ENCODE measurements around the gene SHANK3.

The SHANK3 gene

DNA sequence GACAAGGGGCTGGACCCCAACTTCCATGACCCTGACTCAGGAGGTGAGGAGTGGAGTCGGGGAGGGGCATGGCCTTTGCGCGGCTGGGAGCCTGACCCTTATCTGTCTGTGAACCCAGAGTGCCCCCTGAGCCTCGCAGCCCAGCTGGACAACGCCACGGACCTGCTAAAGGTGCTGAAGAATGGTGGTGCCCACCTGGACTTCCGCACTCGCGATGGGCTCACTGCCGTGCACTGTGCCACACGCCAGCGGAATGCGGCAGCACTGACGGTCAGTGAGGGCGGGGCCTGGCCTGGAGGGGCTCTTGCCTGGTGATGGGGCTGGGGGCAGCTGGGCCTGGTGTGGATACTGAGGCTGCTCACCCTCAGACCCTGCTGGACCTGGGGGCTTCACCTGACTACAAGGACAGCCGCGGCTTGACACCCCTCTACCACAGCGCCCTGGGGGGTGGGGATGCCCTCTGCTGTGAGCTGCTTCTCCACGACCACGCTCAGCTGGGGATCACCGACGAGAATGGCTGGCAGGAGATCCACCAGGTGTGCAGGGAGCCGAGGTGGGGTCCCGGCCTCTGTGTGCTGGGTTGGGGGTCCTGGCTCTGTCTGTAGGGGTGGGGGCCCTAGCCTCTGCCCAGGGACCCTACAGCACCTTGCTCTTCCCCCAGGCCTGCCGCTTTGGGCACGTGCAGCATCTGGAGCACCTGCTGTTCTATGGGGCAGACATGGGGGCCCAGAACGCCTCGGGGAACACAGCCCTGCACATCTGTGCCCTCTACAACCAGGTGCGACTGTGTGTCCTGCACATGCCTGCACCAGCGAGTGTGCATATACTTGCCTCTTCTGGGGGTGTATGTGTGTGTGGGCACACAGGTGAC lies 6.3 kb downstream of the SHANK3 start:
- no peak for DNase-seq

DNA sequence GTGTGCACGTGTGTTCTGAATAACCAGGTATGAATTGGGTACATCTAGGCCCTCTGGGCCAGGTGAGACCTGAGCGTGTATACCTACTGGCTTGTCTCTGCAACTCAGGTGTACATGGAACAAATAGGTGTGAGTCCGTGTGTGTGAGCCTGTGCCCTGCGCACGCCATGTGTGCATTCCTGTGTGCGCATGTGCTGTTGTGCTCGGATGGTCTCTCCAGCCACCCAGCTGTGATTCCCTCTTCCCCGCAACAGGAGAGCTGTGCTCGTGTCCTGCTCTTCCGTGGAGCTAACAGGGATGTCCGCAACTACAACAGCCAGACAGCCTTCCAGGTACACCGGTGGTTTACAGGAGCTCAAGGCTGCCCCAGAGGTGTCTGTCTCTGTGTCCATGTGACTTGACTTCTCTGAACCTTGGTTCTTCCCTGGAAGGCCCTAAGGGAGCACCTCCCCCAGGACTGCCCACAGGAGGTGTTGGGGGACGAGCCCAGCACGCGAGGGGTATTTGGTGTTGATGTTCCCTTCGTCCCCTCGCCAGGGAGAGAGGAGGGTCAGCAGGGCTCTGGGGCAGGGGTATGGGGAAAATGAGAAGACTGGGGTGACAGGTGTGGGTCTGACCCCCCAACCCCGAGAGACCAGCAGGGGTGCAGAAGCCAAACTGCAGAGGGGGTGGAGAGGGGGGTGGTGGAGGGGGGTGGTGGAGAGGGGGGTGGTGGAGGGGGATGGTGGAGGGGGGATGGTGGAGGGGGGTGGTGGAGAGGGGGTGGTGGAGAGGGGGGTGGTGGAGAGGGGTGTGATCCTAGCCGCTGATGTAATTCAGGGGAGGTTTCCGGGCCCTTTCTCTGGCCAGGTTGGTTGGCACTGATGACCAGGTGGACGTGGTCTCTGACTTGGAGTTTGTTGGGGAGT lies 10.7 kb downstream of the SHANK3 start:
- DNase-seq = no peak

DNA sequence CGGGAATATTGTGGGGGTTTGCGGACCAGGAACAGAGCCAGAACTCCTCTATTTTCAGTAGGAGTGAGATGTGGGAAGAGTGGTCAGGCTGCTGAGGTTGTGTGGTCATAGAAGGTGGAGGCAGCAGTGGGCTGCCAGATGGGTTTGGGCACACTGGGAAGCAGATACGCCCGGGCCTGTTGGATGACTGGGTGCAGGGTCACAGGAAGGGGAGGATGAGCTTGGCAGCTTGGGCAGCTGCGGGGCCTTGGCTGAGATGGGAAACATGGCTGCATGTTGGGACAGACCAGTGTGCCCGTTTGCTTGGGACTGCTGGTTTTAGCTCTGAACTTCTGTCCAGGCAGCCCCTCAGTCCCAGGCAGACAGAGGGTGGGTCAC lies 11.4 kb downstream of the SHANK3 start:
- DNase-seq = no peak

DNA sequence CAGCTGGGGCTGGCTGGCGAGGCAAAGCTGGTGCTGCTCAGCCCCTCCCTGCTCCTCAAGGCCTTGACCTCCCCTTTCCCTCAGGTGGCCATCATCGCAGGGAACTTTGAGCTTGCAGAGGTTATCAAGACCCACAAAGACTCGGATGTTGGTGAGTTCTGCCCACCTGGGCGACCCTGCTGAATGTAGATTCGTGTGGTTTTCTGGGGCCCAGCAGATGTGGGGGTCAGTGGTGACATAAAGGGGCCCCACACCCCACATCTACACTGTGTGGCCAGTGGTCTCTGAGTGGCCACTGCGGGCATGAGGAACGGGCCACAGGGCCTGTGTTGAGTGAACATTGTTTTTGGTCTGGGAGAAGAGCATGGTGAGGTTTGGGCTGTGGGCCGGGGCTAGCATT lies 11.9 kb downstream of the SHANK3 start:
- no peak for DNase-seq

DNA sequence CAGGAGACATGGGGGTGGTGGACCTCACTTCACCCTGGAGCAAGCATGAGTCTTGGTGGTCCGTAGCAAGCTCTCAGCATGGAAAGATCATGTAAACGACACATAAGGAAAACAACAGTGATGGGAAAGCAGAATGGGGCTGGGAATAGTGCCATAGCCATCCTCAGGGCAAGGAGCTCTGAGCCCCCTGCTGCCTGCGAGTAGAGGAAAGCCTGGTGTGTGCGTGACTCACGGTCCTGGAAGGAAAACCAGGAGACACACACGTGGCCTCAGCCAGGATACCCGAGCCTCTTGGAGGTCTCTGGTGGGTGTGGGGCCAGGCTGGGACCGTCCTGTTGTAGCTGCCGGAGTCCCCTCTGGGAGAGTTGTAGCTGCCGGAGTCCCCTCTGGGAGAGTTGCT lies 12.4 kb downstream of the SHANK3 start:
- DNase-seq = no peak

DNA sequence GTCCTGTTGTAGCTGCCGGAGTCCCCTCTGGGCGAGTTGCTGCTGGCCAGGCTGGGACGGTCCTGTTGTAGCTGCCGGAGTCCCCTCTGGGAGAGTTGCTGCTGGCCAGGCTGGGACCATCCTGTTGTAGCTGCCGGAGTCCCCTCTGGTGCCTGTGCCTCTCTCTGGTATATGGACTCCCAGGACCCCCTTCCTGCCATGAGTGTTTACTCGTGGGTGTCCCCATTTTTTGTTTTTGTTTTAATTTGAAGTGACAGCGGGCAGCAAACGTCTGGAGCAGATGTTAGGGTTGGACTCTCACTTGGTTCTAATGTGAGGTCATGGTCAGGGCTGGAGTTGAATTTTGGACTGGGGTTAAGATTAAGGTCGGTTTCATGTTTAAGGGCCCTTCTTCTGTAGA lies 14.2 kb downstream of the SHANK3 start:
- no peak for DNase-seq

DNA sequence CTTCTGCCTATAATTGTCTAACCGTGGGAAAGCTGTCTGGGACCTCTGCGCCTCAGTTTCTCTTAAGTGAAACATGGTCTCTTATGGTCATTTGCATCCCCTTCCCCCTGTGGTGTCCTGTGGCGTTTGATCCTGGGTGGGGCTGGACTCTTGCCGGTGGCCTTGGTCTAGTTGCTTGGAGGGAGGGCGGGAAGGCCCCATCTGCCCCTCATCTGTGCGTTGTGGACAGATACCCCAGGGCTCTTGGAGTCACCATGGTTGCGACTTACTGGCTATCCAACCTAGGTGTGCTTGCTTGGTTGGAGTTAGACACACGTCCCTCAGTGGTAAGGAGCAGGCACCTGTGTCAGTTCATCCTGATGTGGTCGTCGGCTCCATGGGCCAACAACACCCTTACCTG lies 15.2 kb downstream of the SHANK3 start:
- no peak for DNase-seq

DNA sequence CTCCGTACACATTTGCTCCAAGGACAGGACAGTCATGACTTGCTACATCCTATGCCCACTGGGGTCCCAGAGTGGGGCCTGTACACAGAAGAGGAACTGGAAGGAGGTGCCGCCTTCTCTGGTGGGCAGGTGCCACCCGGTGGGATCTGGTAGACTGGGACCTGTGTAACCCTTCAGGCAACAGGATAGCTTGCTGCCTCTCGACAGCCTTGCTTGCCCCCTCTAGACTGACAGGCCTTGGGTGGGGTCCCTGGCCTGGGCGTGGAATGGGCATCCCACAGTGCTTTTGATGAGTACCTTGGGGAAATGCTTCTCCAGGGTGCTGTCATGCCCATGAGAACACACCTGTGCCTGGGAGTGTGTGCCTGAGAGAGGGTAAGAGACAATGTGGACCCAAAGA lies 15.8 kb downstream of the SHANK3 start:
- DNase-seq = no peak

DNA sequence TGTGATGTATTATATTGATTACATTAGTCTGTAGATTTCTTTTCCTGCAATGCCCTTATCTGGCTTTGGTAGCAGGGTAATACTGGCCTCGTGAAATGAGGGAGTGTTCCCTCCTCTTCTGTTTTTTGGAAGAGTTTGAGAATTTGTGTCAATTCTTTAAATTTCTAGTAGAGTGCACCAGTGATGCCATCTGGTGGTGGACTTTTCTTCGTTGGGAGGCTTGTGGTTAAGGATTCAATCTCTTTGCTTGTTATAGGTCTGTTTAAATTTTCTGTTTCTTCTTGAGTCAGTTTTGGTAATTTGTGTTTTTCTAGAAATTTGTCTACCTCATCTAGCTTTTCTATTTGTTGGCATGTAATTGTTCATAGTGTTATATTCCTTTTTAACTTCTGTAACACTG lies 18.9 kb downstream of the SHANK3 start:
- peak in 1 of 2 experiments; percentile 23 for DNase-seq

DNA sequence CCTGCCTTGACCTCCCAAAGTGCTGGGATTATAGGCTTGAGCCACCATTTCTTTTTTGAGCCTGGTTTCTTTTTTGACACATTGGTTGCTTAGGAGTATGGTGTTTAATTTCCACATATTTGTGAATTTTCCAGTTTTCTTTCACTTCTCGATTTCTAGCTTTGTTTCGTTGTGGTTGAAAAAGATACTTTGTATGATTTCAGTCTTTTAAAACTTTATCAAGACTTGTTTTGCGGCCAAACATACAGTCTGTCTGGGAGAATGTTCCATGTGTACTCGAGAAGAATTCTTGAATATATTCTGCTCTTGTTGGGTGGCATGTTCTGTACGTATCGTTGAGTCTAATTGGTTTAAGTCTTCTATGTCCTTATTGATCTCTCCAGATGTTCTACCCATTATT lies 20.8 kb downstream of the SHANK3 start:
- DNase-seq = no peak

DNA sequence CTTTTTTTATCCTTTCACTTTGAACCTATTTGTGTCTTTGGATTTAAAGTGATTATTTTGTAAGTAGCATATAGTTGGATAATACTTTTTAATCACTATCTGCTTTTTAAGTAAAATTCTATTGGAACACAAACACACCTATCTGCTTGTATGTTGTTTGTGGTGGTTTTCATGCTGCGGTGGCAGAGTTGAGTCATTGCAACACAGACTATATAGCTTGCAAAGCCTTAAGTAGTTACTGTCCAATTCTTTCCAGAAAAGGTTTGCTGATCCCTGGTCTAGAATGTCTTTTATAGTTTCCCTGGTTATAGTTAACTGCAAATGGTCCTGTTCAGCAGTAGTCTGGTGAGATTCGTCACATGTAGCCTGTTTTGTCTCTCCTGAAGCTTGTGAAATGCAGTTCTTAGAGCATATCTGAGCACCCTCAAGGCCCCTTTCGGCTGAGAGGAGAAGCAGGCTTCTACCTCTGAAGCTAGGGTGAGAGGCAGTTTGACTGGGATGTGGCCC lies 21.5 kb downstream of the SHANK3 start:
- DNase-seq = no peak

DNA sequence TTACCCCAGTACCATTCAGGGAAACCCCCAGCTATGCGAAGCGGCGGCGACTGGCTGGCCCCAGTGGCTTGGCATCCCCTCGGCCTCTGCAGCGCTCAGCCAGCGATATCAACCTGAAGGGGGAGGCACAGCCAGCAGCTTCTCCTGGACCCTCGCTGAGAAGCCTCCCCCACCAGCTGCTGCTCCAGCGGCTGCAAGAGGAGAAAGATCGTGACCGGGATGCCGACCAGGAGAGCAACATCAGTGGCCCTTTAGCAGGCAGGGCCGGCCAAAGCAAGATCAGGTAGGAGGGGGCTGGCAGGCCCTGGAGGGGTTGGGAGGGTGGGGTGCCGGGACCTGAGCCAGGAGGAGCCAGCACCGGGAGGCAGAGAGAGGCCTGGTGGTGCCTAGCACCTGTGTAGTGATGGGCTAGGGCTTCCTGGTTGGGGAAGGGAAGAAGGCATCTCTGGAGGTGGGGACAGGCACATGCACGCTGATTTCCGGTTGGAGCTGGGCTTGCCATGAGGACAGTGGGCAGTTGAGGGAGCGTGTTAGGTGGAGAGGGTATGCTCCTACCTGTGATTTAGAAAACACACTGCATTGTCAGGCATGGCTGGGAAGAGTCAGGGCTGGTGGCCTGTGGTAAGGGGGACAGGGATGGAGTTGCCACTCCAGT lies 22.3 kb downstream of the SHANK3 start:
- no peak for DNase-seq

DNA sequence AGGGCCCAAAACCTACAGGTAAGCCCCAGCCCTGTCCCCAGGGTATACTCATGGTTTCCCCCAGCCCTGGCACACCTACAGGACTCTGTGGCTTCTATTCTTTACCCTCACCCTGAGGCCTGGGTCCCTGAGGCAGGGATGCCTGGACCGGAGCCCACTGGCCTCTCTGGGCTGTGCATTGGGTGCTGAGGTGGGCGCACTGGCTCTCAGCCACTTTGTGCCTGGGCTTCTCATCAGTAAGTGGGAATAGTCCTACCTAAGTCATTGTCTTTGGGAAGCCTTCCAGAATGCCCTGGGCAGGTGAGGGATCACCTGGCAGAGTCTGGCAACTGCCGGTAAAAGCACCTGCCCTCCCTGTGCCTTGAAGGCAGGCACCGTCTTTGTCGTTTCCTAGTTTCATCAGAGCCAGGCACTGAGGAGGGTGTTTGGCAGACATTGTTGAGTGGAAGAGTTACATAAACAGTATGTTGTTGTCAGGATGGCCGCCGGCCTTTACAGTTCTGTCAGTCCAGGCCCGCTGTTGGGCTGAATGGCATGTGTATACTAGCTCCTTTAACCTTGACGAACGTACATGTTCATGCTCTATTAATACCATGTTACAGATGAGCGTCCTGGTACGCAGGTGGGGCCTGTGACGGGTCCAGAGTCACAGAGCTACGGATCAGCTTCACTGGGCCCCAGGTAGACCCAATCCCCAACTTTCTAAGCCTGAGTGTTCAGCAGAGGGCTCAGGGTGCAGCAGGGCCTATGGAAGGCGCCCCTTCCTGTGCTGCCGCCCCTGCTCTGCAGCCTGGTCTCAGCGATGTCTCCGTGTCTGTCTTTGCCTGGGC lies 23.0 kb downstream of the SHANK3 start:
- DNase-seq = no peak

DNA sequence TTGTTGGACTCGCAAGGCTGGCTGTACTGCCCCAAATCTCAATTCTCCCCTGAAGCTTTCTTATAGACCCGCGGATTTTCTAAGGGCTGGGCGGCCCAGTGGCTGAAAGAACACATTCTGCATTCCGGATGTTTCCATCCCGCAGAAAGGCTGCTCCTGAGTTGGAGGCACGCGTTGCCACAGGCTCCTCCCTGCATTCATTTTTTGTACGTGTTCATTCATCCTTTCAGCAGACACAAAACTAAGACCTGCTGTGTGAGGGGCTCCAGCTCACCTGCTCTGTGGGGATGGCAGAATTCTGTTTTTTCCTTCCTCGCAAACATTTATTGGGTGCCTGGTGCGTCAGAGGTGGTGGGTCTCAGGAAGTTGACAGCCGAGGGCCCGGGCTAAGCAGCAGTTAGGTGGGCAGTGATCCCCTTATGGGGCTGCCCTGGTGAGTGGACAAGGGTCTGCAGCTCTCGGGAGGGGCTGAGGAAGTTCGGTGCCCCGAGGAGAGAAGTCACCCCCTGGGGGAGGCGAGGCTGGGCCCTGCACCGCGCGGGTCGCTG lies 23.7 kb downstream of the SHANK3 start:
- DNase-seq = no peak

DNA sequence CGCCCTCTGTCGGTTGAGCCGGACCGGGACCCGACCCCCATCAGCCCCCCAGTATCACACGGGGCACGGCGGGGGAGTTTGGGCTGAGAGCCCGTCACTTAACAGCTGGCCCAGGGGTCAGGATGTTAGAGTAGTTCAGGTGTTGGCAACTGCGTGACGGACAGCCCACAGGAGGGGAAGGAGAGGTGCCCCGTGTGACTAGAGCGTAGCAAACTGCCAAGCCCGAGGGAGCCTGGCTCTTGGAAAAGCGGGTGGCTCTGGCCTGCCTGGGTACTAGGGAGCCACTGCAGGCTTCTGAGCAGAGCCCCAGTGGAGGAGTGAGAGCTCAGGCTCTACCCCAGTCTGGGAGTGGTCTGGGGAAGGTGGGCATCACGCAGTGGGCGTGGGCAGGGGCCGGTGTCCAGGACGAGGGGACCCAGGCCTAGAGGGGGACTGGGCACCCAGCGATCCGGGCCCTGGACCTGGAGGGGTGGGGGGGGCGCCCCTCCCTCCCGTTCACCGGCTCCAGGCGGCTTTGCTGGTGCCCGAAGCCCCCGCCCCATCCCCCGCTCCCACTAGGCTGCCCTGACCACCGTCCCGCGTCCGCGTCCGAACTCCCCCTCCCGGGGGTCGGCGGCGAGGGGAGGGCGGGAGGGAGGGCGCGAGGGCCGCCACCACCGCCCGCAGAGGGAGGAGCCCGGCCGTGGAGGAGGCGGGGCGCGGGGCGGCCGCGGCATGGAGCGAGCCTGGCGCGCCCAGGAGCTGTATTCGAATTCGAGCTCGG lies 24.4 kb downstream of the SHANK3 start:
- DNase-seq = peak in 1 of 2 experiments; percentile 11

DNA sequence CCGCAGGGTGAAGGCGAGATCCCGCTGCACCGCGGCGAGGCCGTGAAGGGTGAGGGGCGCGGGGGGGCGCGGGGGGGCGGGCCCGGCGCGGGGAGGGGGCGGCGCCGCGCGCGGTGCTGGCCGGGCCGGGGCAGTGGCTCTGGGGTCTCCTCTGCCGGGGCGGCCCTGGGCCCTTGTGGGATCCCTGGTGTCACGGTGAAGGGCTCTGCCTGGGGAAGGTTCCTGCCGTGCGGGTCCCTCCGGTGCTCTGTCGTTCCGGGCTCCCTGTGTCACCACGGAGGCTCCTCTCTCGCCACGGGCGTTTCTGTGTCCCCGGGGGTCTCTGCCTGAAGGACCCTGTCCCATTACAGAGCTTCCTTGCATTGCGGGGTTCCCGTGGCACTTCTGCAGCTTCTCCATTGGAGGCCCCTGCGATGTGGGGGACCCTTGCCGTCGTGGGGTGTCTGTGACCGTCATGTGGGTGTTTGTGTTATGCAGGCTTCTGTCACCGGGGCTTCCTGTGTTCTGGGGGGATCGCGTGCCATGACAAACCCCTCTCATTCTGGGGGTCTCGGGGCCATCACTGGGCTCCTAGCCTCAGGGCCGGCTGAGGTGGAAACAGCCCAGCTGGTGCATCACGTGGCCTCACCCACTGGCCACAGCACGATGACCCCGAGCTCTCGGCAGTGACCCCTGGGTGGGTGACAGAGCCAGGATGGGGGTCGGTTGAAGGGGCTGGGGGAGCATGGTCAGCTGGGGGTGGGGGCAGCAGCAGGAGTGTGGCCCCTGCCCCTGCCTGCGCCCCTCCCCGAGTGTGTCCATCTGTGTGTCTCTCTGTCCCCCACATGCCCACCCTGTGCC lies 25.3 kb downstream of the SHANK3 start:
- DNase-seq = no peak

DNA sequence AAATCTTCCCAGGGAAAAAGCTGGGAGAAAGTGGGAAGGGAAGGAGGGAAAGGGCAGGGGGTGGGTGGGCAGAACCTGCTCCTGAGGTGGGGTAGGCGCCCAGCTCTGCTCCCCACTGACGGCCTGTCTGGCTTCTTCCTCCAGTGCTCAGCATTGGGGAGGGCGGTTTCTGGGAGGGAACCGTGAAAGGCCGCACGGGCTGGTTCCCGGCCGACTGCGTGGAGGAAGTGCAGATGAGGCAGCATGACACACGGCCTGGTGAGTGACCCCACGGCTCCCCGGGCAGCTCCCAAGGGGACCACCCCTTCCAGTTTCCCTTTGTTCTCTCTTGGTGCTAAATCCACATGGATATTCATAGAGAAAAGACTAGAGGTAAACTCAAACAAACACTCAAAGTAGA lies 25.9 kb downstream of the SHANK3 start:
- no peak for DNase-seq

DNA sequence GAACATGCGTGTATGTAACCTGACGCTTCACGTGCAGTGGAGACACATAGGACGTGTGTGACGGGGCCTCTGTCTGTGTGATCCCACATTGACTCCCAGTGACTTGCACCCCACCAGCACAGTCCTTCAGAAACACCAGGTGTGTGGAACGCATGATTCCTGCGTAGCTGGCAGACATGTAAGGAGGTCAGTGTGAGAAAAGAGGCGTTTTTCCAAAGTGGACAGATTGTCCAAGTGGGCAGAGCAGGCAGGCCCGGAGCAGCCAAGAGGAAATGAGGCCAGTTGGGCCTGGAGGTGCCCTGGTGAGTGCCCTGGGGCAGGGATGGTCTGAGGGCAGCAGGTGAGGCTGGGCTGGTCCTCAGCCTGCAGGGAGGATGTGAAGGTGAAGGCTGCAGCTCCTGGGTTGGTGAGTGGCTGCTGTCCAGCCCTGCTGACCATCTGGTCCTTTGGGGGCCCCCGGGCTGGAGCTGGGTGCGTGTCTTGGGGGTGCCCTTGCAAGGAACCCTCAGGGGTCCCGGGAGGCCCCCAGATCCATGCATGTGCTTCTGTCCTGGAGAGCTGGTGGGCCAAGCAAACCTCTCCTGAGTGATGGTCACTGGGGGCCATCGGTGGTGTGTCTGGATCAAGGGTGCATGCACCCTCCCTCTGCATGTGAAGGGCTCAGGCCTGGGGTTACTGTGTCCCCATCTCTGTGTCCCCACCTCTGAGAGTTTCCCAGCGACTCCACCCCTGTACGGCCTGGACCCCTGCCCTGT lies 26.6 kb downstream of the SHANK3 start:
- no peak for DNase-seq

DNA sequence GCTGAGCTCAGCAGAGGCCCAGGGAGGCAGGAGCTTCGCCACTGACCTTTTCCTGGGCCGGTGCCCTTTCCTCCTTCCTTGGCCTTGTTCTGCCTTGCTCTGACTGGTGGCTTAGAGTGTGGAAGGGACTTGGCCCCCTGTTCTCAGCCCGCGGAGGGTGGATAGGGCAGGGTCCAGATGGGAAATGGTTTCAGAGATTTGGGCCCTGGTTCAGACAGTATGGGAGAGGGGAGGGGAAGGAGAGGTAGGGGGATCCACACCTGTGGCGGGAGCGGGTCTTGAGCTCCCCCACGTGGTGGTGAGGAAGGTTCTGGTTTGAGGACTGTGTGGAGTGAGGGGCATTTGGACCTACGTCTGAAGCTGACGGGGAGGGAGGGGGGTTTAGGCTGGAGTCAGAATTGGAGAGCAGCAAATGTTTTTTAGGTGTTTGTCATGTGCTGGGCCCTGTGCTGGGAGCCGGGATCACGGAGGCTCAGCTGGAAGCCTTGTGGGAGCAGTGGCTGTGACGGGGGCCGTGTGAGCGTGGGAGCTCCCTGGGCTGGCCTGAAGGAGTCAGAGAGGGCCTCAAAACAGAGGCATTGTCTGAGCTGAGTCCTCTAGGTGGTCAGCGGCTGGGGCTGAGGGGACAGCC lies 27.2 kb downstream of the SHANK3 start:
- no peak for DNase-seq

Data from NCI-H446 (cell line).